RWPE2 (cell line): ENCODE results near the gene PFAS.

Experiments used
- ATAC-seq: fragments of 200-7000 bp; cut with Tn5 transposase; 3 replicates; pipeline ENCODE4 v1.9.1; 2021; ENCODE audit warnings: low read depth
- DNase-seq: peaks from one replicate; pipeline ENCODE4 v3.0.0-alpha.2; 2020; ENCODE audit warnings: low spot score
- H3K27ac ChIP-seq: fragments of 450-650 bp; 2 replicates; pipeline ENCODE4 v1.5.1; 2017; ENCODE audit warnings: mild to moderate bottlenecking; ENCODE audit not compliant: poor library complexity, severe bottlenecking
- H3K27me3 ChIP-seq: fragments of 250-450 bp; sonication (Bioruptor Pico); 2 replicates; pipeline ENCODE4 v1.5.1; 2021; ENCODE audit warnings: mild to moderate bottlenecking, moderate library complexity; ENCODE audit not compliant: insufficient read depth, poor library complexity, severe bottlenecking
- H3K36me3 ChIP-seq: fragments of 250-450 bp; sonication (Bioruptor Pico); 2 replicates; pipeline ENCODE4 v1.5.1; 2020; ENCODE audit warnings: low read depth, mild to moderate bottlenecking, moderate library complexity
- H3K4me1 ChIP-seq: fragments of 250-450 bp; sonication (Bioruptor Pico); 2 replicates; pipeline ENCODE4 v1.5.1; 2021; ENCODE audit warnings: mild to moderate bottlenecking, moderate library complexity; ENCODE audit not compliant: insufficient read depth, poor library complexity, severe bottlenecking
- H3K4me3 ChIP-seq: fragments of 250-450 bp; sonication (Bioruptor Pico); 2 replicates; pipeline ENCODE4 v1.5.1; 2021; ENCODE audit warnings: mild to moderate bottlenecking, moderate library complexity; ENCODE audit not compliant: severe bottlenecking
- H3K9me3 ChIP-seq: fragments of 250-450 bp; sonication (Bioruptor Pico); 2 replicates; pipeline ENCODE4 v1.5.1; 2021; ENCODE audit warnings: mild to moderate bottlenecking, moderate library complexity; ENCODE audit not compliant: severe bottlenecking
- CTCF ChIP-seq: fragments of 450-650 bp; IDR thresholded peaks from one replicate; pipeline ENCODE4 v1.5.1; 2017; ENCODE audit warnings: mild to moderate bottlenecking, moderate library complexity; ENCODE audit not compliant: poor library complexity, severe bottlenecking

PFAS gene

DNA sequence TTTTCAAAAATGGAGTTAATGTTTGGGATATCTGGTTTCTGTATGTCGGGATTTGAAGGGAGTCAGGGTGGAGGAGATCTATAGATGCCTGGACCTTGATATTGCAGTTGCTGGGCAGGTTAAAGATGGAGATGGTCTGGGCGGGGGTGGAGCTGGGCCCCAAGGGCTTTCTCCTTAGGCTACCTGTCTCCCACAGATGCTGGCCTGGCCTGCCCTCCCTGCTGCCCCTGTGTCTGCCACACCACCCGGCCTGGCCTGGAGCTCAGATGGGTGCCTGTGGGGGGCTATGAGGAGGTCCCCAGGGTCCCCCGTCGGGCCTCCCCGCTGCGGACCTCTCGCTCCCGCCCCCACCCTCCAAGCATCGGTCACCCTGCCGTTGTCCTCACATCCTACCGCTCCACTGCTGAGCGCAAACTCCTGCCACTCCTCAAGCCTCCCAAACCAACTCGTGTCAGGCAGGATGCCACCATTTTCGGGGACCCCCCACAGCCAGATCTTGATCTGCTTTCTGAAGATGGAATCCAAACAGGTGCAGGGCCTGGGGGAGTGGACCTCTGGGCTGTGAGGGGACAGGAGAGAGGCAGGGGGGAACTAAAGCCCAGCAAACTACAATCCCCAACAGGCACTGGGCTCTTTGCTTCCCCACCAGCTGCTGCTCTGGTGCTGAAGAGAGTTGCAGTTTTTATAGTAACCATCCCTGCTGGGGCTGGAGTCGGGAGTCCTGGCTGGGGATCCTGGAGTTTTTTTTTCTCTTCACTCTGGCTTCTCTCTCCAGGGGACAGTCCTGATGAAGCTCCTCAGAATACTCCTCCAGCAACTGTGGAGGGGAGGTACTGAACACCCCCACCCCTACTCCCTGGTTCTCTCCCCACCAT, 63.9 kb downstream of the PFAS start:
- no peaks in the 10 kb centered on the region for H3K9me3 ChIP-seq
- no peak for TF ChIP-seq CTCF
- no peaks in the 10 kb centered on the region for H3K36me3 ChIP-seq
- DNase-seq, result no peak
- peaks cover 14% of the 10 kb centered on the region for H3K27me3 ChIP-seq
- no peak overlapping the region for H3K27ac ChIP-seq
- no peaks in the 10 kb centered on the region for H3K4me1 ChIP-seq
- ATAC-seq, result no peak
- no peak overlapping the region for H3K4me3 ChIP-seq

DNA sequence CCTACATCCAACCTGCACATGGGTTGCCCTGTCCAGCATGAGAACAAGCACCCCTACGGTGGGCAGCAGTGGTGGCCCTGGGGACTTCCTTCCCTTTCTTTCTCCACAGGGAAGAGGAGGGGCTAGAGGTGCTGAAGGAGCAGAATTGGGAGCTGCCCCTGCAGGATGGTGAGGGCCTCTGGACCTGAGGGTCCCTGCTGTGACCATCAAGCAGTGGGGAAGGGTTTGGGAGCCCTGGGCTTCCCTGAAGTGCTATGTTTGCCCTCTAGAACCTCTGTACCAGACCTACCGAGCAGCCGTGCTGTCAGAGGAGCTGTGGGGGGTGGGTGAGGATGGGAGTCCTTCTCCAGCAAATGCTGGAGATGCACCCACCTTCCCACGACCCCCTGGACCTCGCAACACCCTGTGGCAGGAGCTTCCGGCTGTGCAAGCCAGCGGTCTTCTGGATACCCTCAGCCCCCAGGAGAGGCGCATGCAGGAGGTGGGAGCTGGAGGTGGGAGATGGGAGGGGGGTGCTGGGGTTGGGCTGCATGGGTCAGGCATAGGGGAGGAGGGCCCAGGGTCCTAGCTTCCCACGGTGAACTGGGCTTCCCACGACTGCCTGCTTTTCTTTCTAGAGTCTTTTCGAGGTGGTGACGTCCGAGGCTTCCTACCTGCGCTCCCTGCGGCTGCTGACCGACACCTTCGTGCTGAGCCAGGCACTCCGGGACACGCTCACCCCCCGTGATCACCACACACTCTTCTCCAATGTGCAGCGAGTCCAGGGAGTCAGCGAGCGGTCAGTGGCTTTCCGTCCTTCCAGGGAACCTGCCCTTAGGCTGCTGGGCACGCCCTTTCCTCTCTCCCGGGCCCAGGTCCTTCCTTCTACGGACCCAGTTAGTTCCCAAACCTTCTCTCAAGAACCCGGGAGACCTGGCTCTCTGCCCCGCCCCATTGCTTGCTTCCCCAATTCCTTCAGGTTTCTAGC, 66.0 kb downstream of the PFAS start:
- no peak for TF ChIP-seq CTCF
- Histone ChIP-seq H3K9me3 (no peaks in the 10 kb centered on the region), H3K27me3 (peaks cover 14% of the 10 kb centered on the region), H3K4me1 (no peaks in the 10 kb centered on the region), H3K4me3 (no peak overlapping the region), H3K36me3 (no peaks in the 10 kb centered on the region), H3K27ac (no peak overlapping the region)
- no peak for DNase-seq
- ATAC-seq, result 0 out of 3 replicates have a peak, but pooled peaks have one; percentile 15

- peaks cover 14% of the 10 kb centered on the region for H3K27me3 ChIP-seq
- H3K27ac ChIP-seq, result no peak overlapping the region
- H3K9me3 ChIP-seq, result no peaks in the 10 kb centered on the region
- no peak overlapping the region for H3K4me3 ChIP-seq
- ATAC-seq, result no peak
- H3K36me3 ChIP-seq, result no peaks in the 10 kb centered on the region
- no peak for TF ChIP-seq CTCF
- DNase-seq, result no peak
- H3K4me1 ChIP-seq, result no peaks in the 10 kb centered on the region
Observed at GRCh38 chr17:8315764-8316217, 66.7 kb downstream of the PFAS start.

- no peaks in the 10 kb centered on the region for H3K4me1 ChIP-seq
- no peak overlapping the region for H3K4me3 ChIP-seq
- ATAC-seq, result no peak
Observed at GRCh38 chr17:8318010-8318935, 69.2 kb downstream of the PFAS start.

More at GRCh38 chr17:8318010-8318935, 69.2 kb downstream of the PFAS start:
- Histone ChIP-seq H3K27me3 (peaks cover 4% of the 10 kb centered on the region), H3K27ac (no peak overlapping the region), H3K36me3 (no peaks in the 10 kb centered on the region), H3K9me3 (no peaks in the 10 kb centered on the region)
- TF ChIP-seq CTCF, result no peak
- DNase-seq, result no peak
